Sciatic nerve (tissue), 2 donors: ENCODE data around the gene RRAD. TPM values are rescaled to one million over a fixed set of nuclear protein-coding genes. Genes with fewer than 3 reads are reported as not detected.
A peak's percentile ranks its signal among the peaks of the same experiment; 100 is the strongest.
"Not testable (repeated sequence)": the region's sequence is repeated elsewhere in the genome, so short reads cannot be mapped to it uniquely, and the experiment has no call there.

Experiments used
- ATAC-seq: fragments of 200-7000 bp; cut with Tn5 transposase; one replicate; pipeline ENCODE4 v1.9.1; 2020; ENCODE audit warnings: mild to moderate bottlenecking, moderate library complexity
- DNase-seq: peaks from one replicate; pipeline ENCODE4 v3.0.0-alpha.2; 2020; ENCODE audit warnings: low spot score
- intact Hi-C: fragments of 100-400 bp; cut with DNase I; formaldehyde crosslinking; loops from one replicate; pipeline ENCODE4 v1.14.2; 2022
- total RNA-seq: library from RNA; stranded (reverse); fragmentation: NEBNext Ultra II Directional; extraction: Animal tissue kit (Norgen Biotek cat#: 25700); gene quantifications from one replicate; pipeline ENCODE4 v1.2.1, GENCODE V29; 2021
- donor health status: DM: no; HTN: no; CAD: no.
- donor health status: DM: no; HTN: no; CAD: no.

The RRAD gene, protein sequence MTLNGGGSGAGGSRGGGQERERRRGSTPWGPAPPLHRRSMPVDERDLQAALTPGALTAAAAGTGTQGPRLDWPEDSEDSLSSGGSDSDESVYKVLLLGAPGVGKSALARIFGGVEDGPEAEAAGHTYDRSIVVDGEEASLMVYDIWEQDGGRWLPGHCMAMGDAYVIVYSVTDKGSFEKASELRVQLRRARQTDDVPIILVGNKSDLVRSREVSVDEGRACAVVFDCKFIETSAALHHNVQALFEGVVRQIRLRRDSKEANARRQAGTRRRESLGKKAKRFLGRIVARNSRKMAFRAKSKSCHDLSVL
- total RNA-seq, result 6.2 TPM

DNA sequence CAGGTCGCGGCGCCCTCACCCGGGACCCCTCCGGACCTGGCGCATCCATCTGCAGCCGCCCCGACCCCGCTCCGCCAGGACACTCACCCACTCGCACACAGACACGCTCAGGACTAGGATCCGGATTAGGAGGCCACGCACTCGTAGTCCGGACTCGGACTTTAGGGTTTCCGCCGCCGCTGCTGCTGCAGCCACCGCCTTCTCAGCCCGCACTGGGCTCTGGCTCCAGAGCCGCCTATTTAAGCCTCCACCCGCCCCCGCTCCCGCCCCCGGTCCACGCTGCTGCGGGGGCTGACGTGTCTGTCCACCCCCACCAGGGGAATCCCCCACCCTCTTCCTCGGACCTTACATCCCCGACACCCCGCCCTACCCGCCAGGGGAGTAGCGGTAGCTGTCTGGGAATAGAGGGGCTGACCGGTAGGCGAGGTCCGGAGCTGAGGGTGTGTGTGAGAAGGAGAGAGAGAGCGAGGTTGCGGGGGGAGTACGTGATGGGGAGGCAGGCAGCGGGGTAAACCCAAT is at the start of gene RRAD:
Gene RRAD, minus strand, starts transcription at position 214 of the 519 bp plus-strand sequence. CDS start 356 bp downstream, outside the sequence.
- ATAC-seq, result peak; percentile 67
- peak; percentile 68 for DNase-seq
- intact Hi-C loops, result no loop called here

DNA sequence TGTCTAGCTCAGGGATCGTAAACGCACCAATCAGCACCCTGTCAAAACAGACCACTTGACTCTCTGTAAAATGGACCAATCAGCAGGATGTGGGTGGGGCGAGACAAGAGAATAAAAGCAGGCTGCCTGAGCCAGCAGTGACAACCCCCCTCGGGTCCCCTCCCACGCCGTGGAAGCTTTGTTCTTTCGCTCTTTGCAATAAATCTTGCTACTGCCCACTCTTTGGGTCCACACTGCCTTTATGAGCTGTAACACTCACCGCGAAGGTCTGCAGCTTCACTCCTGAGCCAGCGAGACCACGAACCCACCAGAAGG is 49.6 kb upstream of the RRAD start:
- ATAC-seq, DNase-seq, intact Hi-C loops: not testable (repeated sequence)

DNA sequence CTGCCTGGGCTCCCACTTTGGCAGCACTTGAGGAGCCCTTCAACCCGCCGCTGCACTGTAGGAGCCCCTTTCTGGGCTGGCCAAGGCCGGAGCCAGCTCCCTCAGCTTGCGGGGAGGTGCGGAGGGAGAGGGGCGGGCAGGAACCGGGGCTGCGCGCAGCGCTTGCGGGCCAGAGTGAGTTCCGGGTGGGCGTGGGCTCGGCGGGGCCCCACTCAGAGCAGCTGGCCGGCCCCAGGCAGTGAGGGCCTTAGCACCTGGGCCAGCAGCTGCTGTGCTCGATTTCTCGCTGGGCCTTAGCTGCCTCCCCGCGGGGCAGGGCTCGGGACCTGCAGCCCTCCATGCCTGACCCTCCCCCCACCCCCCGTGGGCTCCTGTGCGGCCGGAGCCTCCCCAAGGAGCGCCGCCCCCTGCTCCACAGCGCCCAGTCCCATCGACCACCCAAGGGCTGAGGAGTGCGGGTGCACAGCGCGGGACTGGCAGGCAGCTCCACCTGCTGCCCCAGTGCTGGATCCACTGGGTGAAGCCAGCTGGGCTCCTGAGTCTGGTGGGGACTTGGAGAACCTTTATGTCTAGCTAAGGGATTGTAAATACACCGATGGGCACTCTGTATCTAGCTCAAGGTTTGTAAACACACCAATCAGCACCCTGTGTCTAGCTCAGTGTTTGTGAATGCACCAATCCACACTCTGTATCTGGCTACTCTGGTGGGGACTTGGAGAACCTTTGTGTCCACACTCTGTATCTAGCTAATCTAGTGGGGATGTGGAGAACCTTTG is 49.0 kb upstream of the RRAD start:
- intact Hi-C loops, ATAC-seq, DNase-seq: not testable (repeated sequence)

- intact Hi-C loops, result no loop called here
- ATAC-seq (no peak), DNase-seq (no peak)
Measured at GRCh38 chr16:66973716-66974115, 48.4 kb upstream of the RRAD start.

- intact Hi-C loops, result no loop called here
- ATAC-seq (no peak), DNase-seq (no peak)
Measured at GRCh38 chr16:66972983-66973382, 47.6 kb upstream of the RRAD start.

DNA sequence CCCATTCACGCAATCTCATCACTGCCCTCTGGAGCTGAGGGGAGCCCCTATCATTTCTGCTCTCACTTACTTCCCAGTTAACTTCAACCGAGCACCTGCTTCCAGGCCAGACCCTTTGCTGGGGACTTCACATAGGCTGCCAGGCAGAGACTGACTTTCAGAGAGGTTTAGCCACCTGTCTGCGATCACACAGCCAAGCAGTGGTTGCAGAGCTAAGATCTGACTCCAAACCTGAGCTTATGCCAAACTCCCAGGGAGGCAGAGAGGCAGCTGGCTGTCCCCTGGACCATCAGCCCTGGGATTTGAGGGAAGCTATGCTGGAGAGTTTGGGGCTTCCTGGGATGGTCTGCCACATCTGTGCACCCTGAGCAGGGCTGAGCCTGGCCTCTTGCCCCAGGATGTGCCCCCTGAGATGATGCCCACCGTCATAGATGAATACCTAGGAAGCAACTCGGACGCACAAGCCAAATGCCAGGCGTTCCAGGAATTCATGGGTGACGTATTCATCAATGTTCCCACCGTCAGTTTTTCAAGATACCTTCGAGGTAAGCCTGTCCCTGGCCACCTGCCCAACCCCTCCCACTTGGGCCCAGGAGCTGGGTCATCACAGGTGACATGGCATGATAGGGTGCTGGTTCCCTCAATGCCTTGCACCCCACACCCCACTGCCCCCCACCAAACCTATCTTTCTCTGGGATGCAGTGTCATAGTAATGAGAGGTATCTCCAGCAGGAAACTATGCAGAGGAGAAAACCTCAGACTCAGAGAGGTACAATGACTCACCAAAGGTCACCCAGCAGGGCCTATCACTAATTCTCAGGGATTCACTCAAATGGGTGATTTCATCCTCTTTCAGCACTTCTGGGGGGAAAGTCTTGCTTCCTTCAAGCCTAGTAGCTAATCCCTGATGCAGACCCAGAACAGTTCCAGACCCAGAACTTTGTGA is 45.7 kb upstream of the RRAD start:
- no peak for ATAC-seq
- DNase-seq, result no peak
- intact Hi-C loops, result no loop called here

DNA sequence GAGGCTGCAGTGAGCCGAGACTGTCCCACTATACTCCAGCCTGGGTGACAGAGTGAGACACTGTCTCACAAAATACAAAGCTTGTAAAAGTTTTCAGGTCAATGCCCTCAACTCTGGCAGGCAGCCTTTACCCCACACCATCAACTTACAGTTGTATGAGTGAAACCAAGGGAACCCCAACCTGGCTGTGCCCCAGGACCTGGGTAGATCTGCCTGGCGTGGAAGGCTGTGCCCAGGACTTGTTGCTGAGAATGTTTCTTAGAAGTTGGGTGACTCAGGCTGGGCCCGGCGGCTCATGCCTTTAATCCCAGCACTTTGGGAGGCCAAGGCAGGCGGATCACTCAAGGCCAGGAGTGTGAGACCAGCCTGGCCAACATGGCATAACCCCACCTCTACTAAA is 43.5 kb upstream of the RRAD start:
- ATAC-seq, result no peak
- no peak for DNase-seq
- intact Hi-C loops, result no loop called here

GRCh38 chr16:66964049-66964448 is 38.7 kb upstream of the RRAD start:
- no peak for DNase-seq
- ATAC-seq, result no peak
- intact Hi-C loops, result no loop called here

DNA sequence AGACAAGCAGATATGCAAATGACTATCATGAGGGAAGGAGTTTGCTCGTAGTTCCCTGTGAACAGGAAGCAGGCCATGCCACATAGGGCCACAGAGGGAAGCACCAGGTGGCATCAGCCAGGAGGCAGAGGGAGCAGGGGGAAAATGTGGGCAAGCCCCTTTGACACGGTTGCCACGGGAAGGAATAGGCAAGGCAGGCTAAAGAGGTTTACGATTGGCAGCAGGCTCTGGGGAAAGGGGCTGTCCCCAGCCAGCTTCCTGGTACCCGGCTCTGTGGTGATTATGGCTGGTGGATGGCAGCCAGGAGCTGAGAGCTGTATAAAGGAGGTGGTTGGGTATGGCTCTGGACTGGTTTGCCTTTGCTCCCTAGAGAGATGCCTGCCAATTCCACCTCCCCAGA is 36.6 kb upstream of the RRAD start:
- DNase-seq, result no peak
- no peak for ATAC-seq
- intact Hi-C loops, result no loop called here

DNA sequence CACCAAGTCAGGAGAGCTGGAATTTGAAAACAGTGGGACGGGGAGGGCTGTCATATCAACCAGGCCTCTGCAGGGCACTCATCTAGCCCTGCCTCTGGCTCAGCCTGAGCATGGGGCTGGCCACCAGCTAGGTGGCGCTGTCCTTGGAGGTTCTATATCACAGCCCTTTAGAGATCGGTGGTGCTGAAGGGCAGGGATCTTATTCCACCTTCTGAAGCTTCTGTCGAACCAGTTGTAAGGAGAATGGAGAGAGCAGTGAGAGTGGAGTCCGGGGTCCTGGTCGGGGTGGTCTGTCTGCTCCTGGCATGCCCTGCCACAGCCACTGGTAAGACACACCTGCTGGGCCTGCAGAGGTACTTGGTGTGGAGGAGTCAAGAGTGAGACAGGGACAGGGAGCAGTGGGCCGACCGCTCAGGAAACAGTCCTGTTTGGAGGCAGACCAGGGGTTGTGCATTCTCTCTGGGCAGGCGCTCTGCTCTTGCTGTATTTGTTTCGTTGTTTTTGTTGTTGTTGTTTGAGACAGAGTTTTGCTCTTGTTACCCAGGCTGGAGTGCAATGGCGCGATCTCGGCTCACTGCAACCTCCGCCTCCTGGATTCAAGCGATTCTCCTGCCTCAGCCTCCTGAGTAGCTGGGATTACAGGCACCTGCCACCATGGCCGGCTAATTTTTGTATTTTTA is 35.9 kb upstream of the RRAD start, which contains the start of gene CES3:
Gene CES3, plus strand, starts transcription at position 202 of the 680 bp plus-strand sequence. Its CDS starts 42 bp downstream, at position 244.
- ATAC-seq (peak; percentile 51), DNase-seq (no peak)
- intact Hi-C loops, result no loop called here

GRCh38 chr16:66960270-66960669 is 34.9 kb upstream of the RRAD start:
- ATAC-seq (no peak), DNase-seq (no peak)
- intact Hi-C loops, result no loop called here

DNA sequence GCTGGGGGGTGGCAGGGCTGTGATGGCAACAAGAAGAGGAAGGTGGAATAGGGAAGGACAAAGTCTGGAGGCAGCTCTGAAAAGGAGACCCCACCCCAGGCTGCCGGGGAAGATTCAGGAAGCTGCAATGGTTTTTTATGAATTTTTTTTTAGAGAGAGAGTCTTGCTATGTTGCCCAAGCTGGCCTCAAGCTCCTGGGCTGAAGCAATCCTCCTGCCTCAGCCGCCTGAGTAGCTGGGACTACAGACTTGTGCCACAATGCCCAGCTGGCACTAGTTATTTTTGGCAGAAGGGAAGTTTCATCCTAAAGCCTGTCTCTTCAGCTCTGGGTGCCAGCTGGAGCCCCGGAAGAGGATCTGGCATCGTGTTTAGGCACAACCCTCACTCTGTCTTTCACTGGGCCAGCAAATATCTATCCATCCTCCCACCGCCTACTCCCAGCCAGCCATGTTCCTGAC is 34.4 kb upstream of the RRAD start:
- peak; percentile 42 for ATAC-seq
- DNase-seq, result no peak
- intact Hi-C loops, result no loop called here

DNA sequence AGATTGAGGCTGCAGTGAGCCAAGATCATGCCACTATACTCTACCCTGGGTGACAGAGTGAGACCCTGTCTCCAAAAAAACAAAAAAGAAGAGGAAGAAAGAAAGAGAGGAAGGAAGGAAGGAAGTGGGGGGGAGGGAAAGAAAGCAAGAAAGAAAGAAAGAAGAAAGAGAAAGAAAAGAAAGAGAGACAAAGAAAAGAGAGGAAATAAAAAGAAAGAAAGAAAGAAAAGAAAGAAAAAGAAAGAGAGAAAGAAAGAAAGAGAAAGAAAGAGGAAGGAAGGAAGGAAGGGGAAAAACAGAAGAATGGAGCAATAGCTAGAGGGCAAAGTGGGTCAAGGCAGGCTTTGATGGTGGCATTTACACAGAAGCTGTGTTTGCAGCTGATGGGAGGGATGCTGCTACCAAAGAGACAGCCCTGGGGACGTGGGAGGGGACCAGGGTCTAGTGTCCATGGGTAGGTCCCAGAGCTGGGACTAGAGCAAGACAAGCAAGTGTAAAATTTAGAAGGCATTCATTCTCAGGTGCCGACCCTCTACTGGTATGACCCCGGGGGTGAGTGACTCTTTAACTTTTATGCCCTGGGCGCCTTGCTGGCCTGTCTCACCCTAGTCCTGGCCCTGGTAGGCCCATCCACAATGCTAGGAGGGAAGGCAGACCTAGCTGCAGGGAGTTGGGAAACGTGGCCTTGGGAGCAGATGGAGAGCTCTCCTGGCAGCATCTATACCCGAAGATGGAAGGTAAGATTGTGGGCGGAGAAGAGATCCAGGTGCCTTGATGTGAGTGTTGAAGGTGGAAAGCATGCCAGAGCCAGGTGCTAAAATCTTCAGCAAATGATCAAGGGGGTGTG is 33.7 kb upstream of the RRAD start:
- intact Hi-C loops, result no loop called here
- ATAC-seq (no peak), DNase-seq (no peak)

GRCh38 chr16:66956154-66956457 is 30.8 kb upstream of the RRAD start:
- ATAC-seq, DNase-seq, intact Hi-C loops: not testable (repeated sequence)

DNA sequence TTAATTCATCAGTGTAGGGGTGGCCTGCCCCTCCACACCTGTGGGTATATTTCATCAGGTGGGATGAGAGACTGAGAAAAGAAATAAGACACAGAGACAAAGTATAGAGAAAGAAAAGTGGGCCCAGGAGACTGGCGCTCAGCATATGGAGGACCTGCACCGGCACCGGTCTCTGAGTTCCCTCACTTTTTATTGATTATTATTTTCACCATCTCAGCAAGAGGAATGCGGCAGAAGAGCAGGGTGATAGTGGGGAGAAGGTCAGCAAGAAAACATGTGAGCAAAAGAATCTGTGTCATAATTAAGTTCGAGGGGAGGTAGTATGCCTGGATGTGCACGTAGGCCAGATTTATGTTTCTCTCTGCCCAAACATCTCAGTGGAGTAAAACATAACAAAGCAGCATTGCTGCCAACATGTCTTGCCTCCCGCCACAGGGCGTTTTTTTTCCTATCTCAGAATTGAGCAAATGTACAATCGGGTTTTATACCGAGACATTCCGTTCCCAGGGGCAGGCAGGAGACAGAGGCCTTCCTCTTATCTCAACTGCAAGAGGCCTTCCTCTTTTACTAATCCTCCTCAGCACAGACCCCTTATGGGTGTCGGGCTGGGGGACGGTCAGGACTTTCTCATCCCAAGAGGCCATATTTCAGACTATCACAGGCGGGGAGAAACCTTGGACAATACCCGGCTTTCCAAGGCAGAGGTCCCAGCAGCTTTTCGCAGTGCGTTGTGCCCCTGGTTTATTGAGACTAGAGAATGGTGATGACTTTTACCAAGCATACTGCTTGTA is 30.2 kb upstream of the RRAD start:
- DNase-seq, ATAC-seq, intact Hi-C loops: not testable (repeated sequence)

DNA sequence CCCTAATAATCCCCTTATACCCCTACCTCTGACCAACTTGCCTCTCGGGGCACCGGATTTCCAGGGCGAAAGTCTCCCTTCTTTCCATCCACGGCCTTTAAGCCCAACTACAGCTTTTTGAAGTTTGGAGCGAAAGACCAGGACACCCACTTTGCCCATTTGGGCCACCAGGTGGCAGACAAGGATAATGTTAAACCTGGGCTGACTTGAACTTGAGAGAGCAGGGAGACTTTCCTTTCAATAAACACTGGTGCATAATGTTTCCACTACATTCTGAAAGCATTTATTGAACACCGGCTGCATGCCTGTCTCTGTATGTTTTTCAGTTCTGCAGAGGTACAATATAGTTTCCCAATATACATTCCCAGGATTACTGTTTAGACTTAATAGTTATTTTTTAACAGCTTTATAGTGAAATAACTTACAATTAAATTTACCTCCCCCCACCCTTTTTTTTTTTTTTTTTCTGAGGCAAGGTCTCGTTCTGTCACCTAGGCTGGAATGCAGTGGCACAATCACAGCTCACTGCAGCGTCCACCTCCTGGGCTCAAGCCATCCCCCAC is 28.8 kb upstream of the RRAD start:
- DNase-seq (peak; percentile 84), ATAC-seq (peak; percentile 78)
- intact Hi-C loops, result no loop called here
